HG02571 (cell line): ENCODE measurements around the gene ZNF396.
A peak's percentile ranks its signal among the peaks of the same experiment; 100 is the strongest.

Experiments
- ATAC-seq: cut with Tn5 transposase; IDR thresholded peaks from one replicate; pipeline ENCODE4 v1.9.1; 2021; ENCODE audit warnings: mild to moderate bottlenecking, moderate library complexity; ENCODE audit not compliant: unreplicated experiment

The ZNF396 gene

DNA sequence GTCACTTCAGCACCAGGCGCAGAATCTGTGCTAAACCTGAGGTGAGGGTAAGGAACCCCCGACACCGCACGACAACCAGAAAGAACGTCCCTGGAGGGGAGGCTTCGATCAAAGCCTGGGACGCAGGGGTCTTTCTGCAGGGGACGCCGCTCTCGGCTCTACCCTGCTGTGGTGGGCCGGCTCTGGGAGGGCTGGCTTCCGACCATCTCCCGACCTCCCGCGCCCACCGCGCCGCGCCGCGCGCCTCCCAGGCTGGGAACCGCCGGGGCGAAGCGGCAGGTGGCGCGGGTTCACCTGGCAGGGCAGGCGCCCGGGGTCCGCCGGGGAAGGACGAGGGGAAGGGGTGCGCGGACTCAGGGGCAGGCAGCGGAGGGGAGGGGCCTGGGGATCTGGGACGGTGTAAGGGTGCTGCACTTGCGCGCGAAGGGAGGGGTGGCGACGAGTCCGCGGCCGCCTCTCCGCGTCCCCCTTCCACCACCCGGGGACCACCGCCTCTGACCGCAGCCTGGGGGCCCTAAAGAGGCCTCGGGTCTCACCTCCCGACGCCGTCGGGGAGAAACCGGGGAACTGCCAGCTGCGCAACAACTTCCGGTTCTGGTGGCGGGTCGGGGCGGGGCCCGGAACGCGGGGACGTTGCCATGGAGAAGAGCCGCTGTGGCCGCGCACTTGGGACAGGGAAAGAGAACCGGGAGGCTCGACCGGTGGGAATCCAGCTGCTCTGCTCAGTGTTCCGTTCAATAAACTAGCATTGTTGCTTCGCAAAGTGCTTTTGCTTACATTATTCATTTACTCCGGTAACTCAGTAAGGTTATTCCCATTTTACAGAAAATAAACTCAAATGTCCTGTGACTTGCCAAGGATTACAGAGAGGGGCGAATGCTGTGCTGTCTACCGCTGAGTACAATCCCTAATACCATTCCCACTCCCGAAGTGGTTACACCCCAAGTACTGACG, at the start of gene ZNF396:
Gene ZNF396, minus strand, starts transcription at position 596 of the 954 bp plus-strand sequence. CDS start 3,045 bp downstream, outside the sequence.
- peak; percentile 92 for ATAC-seq

DNA sequence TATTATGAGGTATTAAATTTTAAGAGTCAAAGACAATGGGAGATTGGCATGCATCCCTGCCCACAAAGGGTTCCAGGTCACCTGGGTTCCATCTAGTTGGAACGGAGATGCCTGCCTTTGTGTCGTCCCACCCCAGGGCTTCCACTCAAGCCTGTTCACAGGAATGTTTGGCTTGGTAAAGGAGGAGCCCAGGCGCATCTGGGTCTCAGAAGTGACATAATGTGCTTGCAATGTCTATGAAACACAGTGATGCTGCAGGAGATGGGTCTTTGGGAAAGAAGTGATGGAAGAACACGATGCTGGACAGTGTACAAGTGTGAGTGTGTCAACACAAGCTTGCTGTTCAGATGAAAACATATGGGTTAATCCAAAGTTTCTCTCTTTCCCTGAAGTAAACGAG, 49.6 kb upstream of the ZNF396 start:
- no peak for ATAC-seq

DNA sequence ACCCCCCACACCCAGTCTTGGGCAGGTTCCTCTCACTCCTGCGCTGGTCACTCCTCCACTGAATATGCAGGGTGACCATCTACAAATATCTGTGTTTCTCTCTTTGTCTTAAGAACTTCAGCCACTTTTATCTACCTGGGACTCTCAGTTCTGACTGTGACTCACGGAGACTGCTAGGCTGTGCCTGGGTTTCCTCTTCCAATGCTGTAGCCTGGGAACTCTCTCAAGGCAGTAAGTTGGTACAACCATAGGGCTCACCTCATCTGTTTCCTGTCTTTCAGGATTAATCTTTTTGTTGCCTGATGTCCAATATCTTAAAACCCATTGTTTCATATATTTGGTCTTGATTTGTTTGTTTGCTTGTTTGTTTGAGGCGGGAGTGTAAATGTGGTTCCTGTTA, 47.2 kb upstream of the ZNF396 start:
- ATAC-seq = no peak

DNA sequence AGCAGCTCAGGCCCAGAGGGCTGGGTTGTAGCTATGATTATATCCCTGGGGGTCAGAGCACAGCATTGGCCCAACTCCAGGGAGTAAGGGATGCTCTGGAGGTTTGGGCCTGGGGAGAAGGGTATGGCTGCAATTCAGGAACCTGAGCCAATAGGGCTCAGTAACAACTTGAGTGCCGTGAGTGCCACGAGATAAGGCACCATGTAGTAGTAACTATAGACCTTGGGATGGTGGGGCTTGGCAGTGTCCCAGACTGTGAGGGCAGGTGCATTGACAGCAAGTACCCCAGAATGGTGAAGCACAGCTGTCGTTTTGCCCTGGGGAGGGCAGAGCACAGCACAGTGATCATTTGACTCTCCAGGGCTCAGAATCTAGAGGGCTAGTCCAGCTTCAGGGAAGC, 45.1 kb upstream of the ZNF396 start:
- ATAC-seq = no peak

DNA sequence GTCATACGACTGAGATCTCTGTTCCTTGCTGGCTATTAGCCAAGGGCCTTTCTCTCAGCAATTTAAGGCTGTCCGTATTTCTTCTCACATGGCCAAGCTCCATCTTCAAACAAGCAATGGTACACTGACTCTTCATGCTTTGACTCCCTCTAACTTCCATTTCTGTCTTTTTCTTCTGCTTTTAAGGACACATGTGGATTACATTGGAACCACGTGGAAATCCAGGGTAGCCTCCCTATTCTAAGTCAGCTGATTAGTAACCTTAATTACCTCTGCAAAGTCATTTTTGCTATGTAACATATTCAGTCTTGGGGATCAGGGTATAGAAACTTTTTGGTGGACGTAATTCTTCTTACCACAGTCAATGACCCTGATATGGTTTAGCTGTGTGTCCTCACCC, 41.5 kb upstream of the ZNF396 start:
- no peak for ATAC-seq

DNA sequence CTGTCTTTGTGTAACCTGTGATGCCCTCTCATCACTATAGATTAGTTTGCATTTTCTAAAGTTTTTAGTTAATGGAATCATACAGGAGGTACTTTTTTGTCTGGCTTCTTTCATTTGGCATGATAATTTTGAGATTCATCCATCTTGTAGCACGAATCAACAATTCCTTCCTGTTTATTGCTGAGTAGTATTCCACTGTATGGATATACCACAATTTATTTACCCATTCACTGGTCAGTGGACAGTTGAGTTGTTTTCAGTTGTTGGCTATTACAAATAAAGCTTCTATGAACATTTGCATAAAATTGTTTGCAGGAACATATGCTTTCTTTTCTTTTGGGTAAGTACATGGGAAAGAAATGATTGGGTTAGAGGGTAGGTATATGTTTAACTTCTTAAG, 40.1 kb upstream of the ZNF396 start:
- no peak for ATAC-seq

DNA sequence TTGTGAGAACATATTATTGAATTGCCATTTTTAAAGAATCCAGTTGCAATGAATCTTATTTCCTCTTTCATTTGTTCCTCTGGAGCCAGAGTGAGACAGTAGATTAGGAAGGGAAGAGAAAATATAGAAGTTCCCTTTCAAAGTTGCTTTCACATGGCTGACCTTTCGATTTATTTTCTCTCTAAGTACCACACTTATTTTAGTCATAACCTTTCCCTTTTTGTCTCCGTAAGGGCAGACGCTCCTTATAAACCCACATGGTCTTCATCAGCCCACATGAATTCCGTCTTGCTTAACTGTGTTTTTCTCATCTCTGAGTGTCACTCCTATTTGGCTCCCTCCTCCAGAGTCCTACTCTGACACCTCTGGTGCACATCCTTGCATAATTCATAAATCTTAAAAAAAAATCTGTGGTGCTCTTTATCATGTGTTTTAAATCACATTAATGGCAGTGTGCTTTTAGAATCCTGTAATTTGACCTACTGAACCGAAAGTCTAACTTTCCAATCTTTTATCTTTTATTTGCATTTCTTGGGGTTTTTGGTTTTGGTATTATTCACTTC, 38.5 kb upstream of the ZNF396 start:
- no peak for ATAC-seq

DNA sequence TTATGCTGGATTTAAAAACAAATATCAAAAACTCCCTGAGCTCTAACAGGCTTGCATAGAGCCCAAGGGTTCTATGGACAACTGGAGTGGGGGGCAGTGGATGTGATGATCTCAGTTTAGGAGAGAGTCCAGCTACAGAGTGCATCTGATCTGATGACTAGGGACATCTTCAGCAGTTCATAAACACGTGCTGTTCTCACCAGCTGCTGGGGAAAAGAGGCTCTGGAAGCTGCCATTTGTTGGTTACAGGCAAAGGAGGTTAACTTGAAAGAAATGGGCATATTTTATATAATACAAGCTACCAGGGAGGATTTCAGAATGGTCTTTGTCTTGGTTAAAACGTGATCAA, 36.0 kb upstream of the ZNF396 start:
- ATAC-seq = no peak

DNA sequence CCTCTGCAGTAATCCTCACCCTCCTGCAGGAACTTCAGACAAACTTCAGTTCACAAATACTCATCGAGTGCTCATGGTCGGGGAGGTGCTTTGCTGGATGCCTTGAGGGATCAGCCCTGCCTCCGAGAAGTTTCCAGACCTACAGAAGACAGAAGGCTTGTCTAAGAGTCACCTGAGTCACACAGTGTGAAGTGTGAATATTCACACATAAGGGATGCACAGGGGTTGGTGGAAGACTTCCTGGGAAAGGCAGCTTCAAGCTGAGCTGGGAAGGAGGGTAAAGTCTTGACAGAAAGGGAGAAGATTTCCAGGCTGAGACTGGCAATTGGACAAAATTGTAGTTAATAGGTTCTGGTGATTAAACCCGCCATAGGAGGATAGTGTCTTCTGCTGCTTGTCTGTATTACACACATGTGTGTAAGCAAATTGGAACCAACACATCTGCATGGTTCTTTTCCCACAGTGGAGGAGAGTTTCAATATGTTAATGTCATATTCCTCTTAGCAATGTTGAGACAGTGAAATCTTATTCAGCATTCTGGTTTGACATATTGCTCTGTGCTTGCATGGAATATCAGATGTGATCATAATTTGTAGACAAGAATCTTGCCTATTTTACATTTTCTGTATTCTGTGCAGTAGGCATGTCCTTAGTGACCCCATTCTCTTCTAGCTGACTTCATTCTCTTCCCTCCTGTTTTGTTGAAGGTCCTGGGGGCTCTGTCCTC, 34.7 kb upstream of the ZNF396 start:
- ATAC-seq = no peak

DNA sequence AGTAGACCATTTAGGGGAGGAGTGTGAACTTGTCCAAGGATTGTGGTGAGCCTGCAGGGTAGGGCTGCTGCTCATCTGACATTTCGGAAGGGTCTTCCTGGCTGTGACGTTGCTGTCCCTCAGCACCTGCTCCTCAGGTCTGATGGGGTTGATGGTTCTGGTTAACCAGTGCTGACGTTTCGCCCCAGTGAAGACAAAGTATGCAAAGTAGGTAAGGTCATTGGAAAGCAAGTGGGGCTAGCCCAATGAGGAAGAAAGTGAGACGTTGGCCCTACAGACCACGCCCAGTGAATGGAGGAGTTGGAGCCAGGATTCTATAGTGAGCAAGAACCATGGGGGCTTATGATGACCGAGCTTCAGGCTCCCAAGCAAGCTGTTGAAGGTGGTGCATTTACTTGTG, 33.4 kb upstream of the ZNF396 start:
- no peak for ATAC-seq

DNA sequence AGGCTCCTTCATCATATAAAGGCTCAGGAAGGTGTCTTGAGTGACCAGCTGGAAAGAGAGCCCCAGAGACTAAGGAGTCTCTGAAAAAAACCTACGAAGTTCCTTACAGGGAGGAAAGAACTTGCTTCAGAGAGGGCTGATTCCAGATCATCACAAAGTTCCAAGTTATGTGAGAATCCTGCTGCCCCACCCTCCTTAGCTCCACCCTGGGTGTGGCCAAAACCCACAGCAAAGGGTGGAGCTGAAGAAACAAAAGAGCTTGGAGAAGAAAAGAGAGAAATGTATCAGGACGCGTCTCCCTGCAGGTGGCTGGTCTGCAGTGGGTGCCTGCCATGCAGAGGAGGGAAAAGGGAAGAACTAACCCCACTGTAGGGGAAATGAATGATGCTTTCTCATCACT, 32.8 kb upstream of the ZNF396 start:
- ATAC-seq = no peak

DNA sequence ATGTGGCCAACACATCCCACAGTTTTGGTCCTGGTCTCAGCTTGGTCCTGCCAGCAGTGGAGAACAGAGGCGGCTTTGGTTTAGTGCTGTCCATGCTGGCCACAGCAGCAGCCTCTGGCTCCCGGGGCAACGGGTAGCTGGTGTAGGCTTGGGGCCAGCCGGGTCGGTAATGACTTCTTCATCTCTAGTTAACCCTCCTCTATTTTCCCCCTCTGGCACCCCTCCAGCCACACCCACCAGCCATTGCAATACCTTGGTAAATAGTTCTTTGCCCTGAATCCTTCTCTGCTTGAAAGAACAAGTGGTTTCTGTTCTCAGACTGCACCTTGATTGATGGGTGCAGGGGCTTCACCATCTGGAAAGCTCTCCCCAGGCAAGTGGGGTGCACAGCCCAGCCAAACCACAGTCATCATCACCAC, 31.7 kb upstream of the ZNF396 start:
- no peak for ATAC-seq

DNA sequence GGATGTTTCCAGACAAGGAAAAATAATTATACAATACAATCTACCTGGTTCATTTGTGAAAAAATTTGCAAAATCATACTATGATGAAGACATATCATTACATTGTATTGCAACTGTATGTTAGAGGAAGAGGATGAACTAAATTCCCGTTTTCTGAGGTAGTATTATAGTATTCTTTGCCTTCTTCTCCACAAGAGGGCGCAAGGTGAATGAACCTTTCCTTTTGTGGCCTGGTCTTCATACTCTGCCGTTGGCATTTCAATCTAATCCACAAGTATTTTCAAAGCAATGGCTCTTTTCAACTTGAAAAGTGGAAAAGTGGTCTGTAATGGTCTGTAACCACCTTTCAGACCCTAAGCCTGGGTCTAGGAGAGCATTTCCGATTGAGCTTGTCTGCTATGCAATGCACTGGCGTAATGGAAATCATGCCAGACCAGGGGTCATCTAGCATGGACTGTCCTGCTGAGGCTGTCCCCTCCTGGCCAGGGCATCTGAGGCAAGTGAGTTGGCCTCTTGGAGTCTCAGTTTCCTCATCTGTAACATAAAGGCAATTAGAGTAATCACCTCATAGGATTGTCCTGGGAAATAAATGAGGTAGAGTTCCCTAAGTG, 30.8 kb upstream of the ZNF396 start:
- ATAC-seq = peak; percentile 49

DNA sequence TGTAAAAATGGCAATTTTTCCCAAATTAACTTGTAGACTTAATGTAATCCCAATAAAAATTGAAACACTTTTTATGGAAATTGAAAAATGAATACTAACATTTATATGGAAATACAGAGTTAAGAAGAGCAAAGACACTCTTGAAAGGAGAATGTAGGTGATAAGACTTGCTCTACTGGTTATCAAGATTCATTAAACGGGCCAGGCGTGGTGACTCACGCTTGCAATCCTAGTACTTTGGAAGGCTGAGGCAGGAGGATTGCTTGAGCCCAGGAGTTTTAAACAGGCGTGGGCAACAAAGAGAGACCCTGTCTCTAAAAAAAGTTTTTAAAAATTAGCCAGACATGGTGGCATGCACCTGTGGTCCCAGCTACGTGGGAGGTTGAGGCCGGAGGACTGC, 29.5 kb upstream of the ZNF396 start:
- ATAC-seq = no peak

DNA sequence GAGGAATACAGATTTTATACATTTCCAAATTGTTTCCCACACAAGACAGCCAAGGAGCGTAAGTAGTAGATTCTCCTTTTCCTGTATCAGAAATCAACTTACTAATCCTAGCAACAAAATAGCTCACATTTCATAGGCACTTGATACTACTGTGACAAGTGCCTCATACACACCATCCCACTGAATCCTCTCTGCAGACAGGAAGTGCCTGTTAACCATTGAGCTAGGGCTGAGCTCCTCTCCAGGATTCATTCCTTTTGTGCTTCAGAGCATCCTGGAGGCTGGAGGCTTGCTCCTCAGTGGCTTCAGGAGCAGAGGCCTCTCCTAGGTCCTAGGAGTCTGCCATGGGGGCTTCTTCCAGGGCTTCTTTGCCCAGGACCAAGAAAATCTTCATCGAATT, 20.8 kb upstream of the ZNF396 start:
- no peak for ATAC-seq

DNA sequence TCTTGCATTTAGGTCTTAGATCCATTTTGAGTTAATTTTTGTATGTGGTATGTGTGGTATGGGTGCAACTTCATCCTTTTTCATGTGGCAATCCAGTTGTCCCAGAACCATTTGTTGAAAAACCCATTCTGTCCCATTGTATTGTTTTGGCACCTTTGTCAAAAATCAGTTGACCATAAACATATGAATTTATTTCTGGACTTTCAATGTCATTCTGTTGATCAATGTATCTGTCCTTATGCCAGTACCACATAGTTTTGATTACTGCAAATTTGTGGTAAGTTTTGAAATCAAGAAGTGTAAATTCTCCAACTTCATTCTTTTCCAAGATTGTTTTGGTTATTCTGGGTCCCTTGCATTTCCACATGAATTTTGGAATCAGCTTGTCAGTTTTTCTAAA, 16.6 kb upstream of the ZNF396 start:
- no peak for ATAC-seq

DNA sequence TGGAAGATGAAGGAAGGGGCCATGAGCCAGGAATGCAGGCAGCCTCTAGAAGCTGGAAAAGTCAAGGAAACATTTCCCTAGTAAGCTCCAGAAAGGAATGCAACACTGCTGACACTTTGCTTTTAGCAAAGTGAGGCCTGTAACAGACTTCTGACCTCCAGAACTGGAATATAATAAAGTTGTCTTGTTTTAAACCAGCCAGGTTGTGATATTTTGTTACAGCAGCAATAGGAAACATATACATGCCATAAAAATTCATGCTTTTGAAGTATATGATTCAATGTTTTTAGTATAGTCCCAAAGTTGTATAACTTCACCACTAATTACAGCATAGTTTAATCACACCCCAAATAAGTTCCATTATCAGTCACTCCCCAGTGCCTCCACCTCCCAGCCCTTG, 15.2 kb upstream of the ZNF396 start:
- ATAC-seq = no peak

DNA sequence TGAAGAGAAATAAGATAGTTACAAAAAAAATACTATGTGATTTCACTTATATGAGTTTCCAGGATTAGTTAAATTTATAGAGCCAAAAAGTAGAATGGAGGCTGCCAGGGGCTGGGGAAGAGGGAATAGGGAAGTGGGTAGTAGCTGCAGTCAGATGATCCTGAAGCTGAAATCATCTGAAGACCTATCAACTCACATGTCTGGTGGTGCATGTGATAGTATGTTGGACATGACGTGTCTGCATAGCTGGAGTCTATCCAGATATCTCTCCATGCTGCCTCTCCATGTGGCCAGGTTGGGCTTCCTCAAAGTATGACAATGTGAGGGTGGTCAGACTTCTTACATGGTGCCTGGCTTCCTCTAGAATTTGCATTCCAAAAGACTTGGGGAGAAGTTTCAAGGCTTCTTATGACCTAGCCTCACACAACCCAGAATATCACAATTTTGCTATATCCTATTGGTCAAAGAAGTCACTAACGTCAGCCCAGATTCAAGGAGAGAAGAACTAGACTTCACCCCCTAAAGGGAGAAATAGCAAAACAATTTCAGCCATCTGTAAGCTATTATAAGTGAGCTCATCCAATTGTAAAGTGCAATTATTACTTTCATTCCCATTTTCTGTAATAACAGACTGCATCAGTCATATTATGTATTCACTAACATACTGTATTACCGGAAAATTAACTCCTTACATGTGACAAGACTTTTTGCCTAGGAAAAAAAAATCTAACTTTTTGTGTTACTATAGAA, 14.0 kb upstream of the ZNF396 start:
- ATAC-seq = no peak

DNA sequence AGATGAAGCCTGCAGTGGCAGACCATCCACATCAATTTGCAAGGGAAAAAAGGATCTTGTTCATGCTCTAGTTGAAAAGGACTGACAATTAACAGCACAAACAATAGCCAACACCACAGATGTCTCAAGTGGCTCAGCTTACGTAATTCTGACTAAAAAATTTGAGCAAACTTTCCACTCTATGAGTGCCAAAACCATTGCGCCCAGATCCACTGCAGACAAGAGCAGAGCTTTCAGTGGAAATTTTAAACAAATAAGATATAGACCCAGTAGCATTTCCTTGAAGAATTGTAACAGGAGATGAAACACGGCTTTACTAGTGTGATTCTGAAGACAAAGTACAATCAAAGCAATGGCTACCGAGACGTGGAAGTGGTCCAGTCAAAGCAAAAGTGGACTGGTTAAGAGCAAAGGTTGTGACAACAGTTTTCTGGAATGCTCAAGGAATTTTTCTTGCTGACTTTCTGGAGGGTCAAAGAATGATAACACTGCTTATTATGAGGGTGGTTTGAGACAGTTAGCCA, 12.0 kb upstream of the ZNF396 start:
- no peak for ATAC-seq

DNA sequence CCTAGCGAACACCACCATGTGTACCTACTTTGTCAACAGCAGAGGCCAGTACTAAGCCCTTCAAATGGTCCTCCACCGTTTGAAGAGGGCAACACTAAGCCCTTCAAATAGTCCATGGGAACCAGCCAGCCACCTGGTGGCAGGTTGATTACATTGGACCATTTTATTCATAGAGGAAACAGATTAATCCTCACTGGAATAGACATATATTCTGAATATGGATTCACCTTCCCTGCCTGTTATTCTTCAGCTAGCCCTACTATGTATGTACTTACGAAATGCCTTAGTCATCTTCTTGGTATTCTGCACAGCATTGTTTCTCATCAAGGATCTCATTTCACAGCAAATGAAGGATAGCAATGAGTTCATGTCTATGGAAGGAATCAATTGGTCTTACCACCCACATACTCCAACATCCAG, 10.0 kb upstream of the ZNF396 start:
- no peak for ATAC-seq
